ENCODE results near the gene IFNGR2. TPM values are rescaled to one million over a fixed set of nuclear protein-coding genes. Genes with fewer than 3 reads are reported as not detected.

Gene IFNGR2
- total and polyA plus RNA-seq, 2 experiments from 2014 or later = 21.9 to 29.4 TPM

DNA sequence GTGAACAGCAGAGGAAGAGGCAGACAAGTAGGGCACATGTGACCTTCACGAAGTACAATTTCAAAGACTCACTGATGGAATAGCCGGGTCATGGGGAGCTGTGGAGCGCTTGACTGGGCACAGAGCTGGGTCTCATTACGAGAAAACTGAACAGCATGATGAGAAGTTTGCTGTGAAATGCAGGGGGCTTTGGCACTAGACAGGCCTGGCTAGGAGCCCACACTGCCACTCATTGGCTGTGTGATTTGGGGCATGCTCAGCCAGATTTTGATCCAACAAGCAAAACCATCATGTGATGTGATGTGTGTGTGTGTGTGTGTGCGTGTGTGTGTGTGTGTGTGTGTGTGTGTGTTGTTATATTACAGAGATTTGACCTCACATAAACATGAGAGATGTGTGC lies 4.9 kb upstream of the IFNGR2 start:
- Mint-ChIP-seq H3K4me1 (no peaks in the 10 kb centered on the region), H3K27ac (no peak overlapping the region), H3K4me3 (no peak overlapping the region), H3K36me3 (ENCODE audit: low read depth) (no peaks in the 10 kb centered on the region), H3K9me3 (no peaks in the 10 kb centered on the region), H3K27me3 (ENCODE audit: insufficient read depth, low read depth, poor library complexity) (peaks cover 9% of the 10 kb centered on the region)
- Histone ChIP-seq H3K36me3 (ENCODE audit: insufficient read depth) (no peaks in the 10 kb centered on the region), H3K4me3 (no peak overlapping the region), H4K20me1 (replicated peaks; ENCODE audit: insufficient read depth) (no peaks in the 10 kb centered on the region), H3K4me1 (ENCODE audit: insufficient read depth) (no peaks in the 10 kb centered on the region; the same call in 1 of the 2 replicates), H3F3A (replicated peaks; ENCODE audit: low read depth) (peaks cover 7% of the 10 kb centered on the region; the same call in 1 of the 2 replicates), H3K9me2 (ENCODE audit: insufficient read depth) (no peaks in the 10 kb centered on the region), H3K27me3 (ENCODE audit: insufficient read depth) (peaks cover 5% of the 10 kb centered on the region; the same call in 1 of the 2 replicates), H2AFZ (no peak overlapping the region), H3K27ac (ENCODE audit: low read depth) (no peak overlapping the region), H3K4me2 (no peak overlapping the region), H3K79me2 (replicated peaks; ENCODE audit: insufficient read depth) (no peaks in the 10 kb centered on the region)
- no peak for DNase-seq (ENCODE audit: low spot score)
- ATAC-seq = no peak
- TF ChIP-seq, protein P1, sequence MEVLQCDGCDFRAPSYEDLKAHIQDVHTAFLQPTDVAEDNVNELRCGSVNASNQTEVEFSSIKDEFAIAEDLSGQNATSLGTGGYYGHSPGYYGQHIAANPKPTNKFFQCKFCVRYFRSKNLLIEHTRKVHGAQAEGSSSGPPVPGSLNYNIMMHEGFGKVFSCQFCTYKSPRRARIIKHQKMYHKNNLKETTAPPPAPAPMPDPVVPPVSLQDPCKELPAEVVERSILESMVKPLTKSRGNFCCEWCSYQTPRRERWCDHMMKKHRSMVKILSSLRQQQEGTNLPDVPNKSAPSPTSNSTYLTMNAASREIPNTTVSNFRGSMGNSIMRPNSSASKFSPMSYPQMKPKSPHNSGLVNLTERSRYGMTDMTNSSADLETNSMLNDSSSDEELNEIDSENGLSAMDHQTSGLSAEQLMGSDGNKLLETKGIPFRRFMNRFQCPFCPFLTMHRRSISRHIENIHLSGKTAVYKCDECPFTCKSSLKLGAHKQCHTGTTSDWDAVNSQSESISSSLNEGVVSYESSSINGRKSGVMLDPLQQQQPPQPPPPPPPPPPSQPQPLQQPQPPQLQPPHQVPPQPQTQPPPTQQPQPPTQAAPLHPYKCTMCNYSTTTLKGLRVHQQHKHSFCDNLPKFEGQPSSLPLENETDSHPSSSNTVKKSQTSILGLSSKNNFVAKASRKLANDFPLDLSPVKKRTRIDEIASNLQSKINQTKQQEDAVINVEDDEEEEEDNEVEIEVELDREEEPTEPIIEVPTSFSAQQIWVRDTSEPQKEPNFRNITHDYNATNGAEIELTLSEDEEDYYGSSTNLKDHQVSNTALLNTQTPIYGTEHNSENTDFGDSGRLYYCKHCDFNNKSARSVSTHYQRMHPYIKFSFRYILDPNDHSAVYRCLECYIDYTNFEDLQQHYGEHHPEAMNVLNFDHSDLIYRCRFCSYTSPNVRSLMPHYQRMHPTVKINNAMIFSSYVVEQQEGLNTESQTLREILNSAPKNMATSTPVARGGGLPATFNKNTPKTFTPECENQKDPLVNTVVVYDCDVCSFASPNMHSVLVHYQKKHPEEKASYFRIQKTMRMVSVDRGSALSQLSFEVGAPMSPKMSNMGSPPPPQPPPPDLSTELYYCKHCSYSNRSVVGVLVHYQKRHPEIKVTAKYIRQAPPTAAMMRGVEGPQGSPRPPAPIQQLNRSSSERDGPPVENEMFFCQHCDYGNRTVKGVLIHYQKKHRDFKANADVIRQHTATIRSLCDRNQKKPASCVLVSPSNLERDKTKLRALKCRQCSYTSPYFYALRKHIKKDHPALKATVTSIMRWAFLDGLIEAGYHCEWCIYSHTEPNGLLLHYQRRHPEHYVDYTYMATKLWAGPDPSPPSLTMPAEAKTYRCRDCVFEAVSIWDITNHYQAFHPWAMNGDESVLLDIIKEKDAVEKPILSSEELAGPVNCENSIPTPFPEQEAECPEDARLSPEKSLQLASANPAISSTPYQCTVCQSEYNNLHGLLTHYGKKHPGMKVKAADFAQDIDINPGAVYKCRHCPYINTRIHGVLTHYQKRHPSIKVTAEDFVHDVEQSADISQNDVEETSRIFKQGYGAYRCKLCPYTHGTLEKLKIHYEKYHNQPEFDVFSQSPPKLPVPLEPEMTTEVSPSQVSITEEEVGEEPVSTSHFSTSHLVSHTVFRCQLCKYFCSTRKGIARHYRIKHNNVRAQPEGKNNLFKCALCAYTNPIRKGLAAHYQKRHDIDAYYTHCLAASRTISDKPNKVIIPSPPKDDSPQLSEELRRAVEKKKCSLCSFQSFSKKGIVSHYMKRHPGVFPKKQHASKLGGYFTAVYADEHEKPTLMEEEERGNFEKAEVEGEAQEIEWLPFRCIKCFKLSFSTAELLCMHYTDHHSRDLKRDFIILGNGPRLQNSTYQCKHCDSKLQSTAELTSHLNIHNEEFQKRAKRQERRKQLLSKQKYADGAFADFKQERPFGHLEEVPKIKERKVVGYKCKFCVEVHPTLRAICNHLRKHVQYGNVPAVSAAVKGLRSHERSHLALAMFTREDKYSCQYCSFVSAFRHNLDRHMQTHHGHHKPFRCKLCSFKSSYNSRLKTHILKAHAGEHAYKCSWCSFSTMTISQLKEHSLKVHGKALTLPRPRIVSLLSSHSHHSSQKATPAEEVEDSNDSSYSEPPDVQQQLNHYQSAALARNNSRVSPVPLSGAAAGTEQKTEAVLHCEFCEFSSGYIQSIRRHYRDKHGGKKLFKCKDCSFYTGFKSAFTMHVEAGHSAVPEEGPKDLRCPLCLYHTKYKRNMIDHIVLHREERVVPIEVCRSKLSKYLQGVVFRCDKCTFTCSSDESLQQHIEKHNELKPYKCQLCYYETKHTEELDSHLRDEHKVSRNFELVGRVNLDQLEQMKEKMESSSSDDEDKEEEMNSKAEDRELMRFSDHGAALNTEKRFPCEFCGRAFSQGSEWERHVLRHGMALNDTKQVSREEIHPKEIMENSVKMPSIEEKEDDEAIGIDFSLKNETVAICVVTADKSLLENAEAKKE (CRISPR knock-in tag; IDR thresholded peaks at IDR 0.05) = no peak
- TF ChIP-seq, protein P2, sequence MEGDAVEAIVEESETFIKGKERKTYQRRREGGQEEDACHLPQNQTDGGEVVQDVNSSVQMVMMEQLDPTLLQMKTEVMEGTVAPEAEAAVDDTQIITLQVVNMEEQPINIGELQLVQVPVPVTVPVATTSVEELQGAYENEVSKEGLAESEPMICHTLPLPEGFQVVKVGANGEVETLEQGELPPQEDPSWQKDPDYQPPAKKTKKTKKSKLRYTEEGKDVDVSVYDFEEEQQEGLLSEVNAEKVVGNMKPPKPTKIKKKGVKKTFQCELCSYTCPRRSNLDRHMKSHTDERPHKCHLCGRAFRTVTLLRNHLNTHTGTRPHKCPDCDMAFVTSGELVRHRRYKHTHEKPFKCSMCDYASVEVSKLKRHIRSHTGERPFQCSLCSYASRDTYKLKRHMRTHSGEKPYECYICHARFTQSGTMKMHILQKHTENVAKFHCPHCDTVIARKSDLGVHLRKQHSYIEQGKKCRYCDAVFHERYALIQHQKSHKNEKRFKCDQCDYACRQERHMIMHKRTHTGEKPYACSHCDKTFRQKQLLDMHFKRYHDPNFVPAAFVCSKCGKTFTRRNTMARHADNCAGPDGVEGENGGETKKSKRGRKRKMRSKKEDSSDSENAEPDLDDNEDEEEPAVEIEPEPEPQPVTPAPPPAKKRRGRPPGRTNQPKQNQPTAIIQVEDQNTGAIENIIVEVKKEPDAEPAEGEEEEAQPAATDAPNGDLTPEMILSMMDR (conservative IDR thresholded peaks at IDR 0.05; ENCODE audit: low read depth in 2 of 2) = no peak
- TF ChIP-seq EZH2 (IDR thresholded peaks at IDR 0.05; ENCODE audit: low read depth, unreplicated experiment) = no peak
- TF ChIP-seq JUNB (IDR thresholded peaks at IDR 0.05; ENCODE audit: unreplicated experiment) = no peak
- TF ChIP-seq POLR2AphosphoS5 (IDR thresholded peaks at IDR 0.05; ENCODE audit: low read depth) = no peak
- no peak for TF ChIP-seq CREB1 (CRISPR knock-in tag; IDR thresholded peaks at IDR 0.05; ENCODE audit: low read depth)
- TF ChIP-seq, protein P3, sequence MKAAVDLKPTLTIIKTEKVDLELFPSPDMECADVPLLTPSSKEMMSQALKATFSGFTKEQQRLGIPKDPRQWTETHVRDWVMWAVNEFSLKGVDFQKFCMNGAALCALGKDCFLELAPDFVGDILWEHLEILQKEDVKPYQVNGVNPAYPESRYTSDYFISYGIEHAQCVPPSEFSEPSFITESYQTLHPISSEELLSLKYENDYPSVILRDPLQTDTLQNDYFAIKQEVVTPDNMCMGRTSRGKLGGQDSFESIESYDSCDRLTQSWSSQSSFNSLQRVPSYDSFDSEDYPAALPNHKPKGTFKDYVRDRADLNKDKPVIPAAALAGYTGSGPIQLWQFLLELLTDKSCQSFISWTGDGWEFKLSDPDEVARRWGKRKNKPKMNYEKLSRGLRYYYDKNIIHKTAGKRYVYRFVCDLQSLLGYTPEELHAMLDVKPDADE (IDR thresholded peaks at IDR 0.05) = no peak
- no peak for TF ChIP-seq STAT1 (IDR thresholded peaks at IDR 0.05; ENCODE audit: unreplicated experiment)
- no peak for TF ChIP-seq NANOG (IDR thresholded peaks at IDR 0.05; ENCODE audit: borderline replicate concordance)
- no peak for TF ChIP-seq ZNF331 (CRISPR knock-in tag; IDR thresholded peaks at IDR 0.05; ENCODE audit: low read depth)
- no peak for TF ChIP-seq ZNF114 (CRISPR knock-in tag; IDR thresholded peaks at IDR 0.05)
- no peak for TF ChIP-seq EZH2phosphoT487 (IDR thresholded peaks at IDR 0.05; ENCODE audit: unreplicated experiment)
- TF ChIP-seq, protein P4, sequence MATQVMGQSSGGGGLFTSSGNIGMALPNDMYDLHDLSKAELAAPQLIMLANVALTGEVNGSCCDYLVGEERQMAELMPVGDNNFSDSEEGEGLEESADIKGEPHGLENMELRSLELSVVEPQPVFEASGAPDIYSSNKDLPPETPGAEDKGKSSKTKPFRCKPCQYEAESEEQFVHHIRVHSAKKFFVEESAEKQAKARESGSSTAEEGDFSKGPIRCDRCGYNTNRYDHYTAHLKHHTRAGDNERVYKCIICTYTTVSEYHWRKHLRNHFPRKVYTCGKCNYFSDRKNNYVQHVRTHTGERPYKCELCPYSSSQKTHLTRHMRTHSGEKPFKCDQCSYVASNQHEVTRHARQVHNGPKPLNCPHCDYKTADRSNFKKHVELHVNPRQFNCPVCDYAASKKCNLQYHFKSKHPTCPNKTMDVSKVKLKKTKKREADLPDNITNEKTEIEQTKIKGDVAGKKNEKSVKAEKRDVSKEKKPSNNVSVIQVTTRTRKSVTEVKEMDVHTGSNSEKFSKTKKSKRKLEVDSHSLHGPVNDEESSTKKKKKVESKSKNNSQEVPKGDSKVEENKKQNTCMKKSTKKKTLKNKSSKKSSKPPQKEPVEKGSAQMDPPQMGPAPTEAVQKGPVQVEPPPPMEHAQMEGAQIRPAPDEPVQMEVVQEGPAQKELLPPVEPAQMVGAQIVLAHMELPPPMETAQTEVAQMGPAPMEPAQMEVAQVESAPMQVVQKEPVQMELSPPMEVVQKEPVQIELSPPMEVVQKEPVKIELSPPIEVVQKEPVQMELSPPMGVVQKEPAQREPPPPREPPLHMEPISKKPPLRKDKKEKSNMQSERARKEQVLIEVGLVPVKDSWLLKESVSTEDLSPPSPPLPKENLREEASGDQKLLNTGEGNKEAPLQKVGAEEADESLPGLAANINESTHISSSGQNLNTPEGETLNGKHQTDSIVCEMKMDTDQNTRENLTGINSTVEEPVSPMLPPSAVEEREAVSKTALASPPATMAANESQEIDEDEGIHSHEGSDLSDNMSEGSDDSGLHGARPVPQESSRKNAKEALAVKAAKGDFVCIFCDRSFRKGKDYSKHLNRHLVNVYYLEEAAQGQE (IDR thresholded peaks at IDR 0.05; ENCODE audit: unreplicated experiment) = no peak
